Skeletal muscle tissue (tissue), 4 donors: ENCODE data around the gene PEX1. TPM values are rescaled to one million over a fixed set of nuclear protein-coding genes. Genes with fewer than 3 reads are reported as not detected.
"Not testable (repeated sequence)": the region's sequence is repeated elsewhere in the genome, so short reads cannot be mapped to it uniquely, and the experiment has no call there.

Source experiments
- H3K27ac ChIP-seq: one replicate; pipeline ENCODE4 v1.7.0; 2013; ENCODE audit warnings: mild to moderate bottlenecking, low read depth, low read length, inconsistent platforms
- H3K27me3 ChIP-seq, 3 donors: one replicate each; pipeline ENCODE4 v1.7.0; 2013; ENCODE audit warnings: low read length in 3 of 3; ENCODE audit not compliant: control insufficient read depth in 3 of 3, insufficient read depth in 3 of 3
- H3K36me3 ChIP-seq, 3 donors: one replicate each; pipeline ENCODE4 v1.7.0; 2013; ENCODE audit warnings: low read length in 3 of 3; ENCODE audit not compliant: control insufficient read depth in 3 of 3, insufficient read depth in 3 of 3
- H3K4me1 ChIP-seq, 3 donors: one replicate each; pipeline ENCODE4 v1.7.0; 2013; ENCODE audit warnings: low read length in 3 of 3, mild to moderate bottlenecking in 3 of 3; ENCODE audit not compliant: control insufficient read depth in 3 of 3, insufficient read depth in 3 of 3
- H3K4me3 ChIP-seq, 3 donors: one replicate each; pipeline ENCODE4 v1.7.0; 2013; ENCODE audit warnings: low read length in 3 of 3
- H3K9ac ChIP-seq, 3 donors: one replicate each; pipeline ENCODE4 v1.7.0; 2013; ENCODE audit warnings: low read length in 3 of 3, mild to moderate bottlenecking in 3 of 3, moderate library complexity in 2 of 3, low read depth in 1 of 3
- H3K9me3 ChIP-seq, 3 donors: one replicate each; pipeline ENCODE4 v1.7.0; 2013; ENCODE audit warnings: low read length in 3 of 3; ENCODE audit not compliant: control insufficient read depth in 3 of 3
- total RNA-seq: library from RNA; depleted of rRNA; stranded (reverse); fragments of >200 nt; gene quantifications from one replicate; pipeline ENCODE4 v1.2.3, GENCODE V29; 2014
- donor health status: Osteomylitis.

Gene PEX1
- total RNA-seq, 1 donor from 2014 or later, result 48.5 TPM

GRCh38 chr7:92447345-92448204 is 80.7 kb downstream of the PEX1 start, which contains the start of gene GATAD1:
TSS of gene GATAD1 (plus strand) at chr7:92447482. CDS start at chr7:92447730, 248 bp downstream.
- H3K27me3 ChIP-seq, result no peaks in the 10 kb centered on the region
- peak within 1 kb of the TSS; percentile 83 to 91 (median 89) for H3K4me3 ChIP-seq
- H3K27ac ChIP-seq, result peak within 1 kb of the TSS; percentile 87
- H3K4me1 ChIP-seq, result peaks cover 3 to 6% (median 6%) of the 10 kb centered on the region in 3 donors
- H3K9ac ChIP-seq, result peak within 1 kb of the TSS; percentile 89 to 95 (median 91)
- no peaks in the 10 kb centered on the region for H3K9me3 ChIP-seq
- peaks cover 11 to 29% (median 27%) of the 10 kb centered on the region in 3 donors for H3K36me3 ChIP-seq

GRCh38 chr7:92446869-92447344 is 81.4 kb downstream of the PEX1 start:
- Histone ChIP-seq H3K4me1 (peaks cover 3 to 6% (median 6%) of the 10 kb centered on the region in 3 donors), H3K27ac (peak overlapping the region; percentile 87), H3K9me3 (no peaks in the 10 kb centered on the region), H3K4me3 (peak overlapping the region; percentile 14 to 89 (median 84)), H3K9ac (peak overlapping the region; percentile 66 to 95 (median 89)), H3K36me3 (peaks cover 6 to 22% (median 20%) of the 10 kb centered on the region in 3 donors), H3K27me3 (no peaks in the 10 kb centered on the region)

GRCh38 chr7:92442720-92443119 is 85.6 kb downstream of the PEX1 start:
- H3K4me1 ChIP-seq, H3K36me3 ChIP-seq, H3K27ac ChIP-seq, H3K27me3 ChIP-seq, H3K9ac ChIP-seq, H3K4me3 ChIP-seq, H3K9me3 ChIP-seq: not testable (repeated sequence)

GRCh38 chr7:92437956-92438491 is 90.3 kb downstream of the PEX1 start:
- Histone ChIP-seq H3K4me1 (no peaks in the 10 kb centered on the region), H3K27ac (no peak overlapping the region), H3K27me3 (peaks cover 0 to 4% (median 0%) of the 10 kb centered on the region in 3 donors), H3K4me3 (no peak overlapping the region), H3K9me3 (no peaks in the 10 kb centered on the region), H3K36me3 (no peaks in the 10 kb centered on the region), H3K9ac (no peak overlapping the region)

Other genes starting within 250 kb of the PEX1 start
- 30.3 TPM for gene GATAD1, start 81.0 kb downstream of the PEX1 start, total RNA-seq
- not detected for gene ERVW-1, start 50.6 kb downstream of the PEX1 start, total RNA-seq
- 11.0 TPM for gene RBM48, start 275 bp upstream of the PEX1 start, total RNA-seq
- 19.8 TPM for gene FAM133B, start 61.9 kb upstream of the PEX1 start, total RNA-seq